C4-2B (cell line): Measurements from ENCODE around the gene TNFAIP8.

Experiments
- ZFX ChIP-seq: fragments of 450-650 bp; IDR thresholded peaks from 2 replicates; pipeline ENCODE4 v1.6.1; 2017
- TF ChIP-seq, protein P1 (sequence below): fragments of 450-650 bp; conservative IDR thresholded peaks from 2 replicates; pipeline ENCODE4 v1.5.1; 2017; ENCODE audit warnings: mild to moderate bottlenecking

DNA sequence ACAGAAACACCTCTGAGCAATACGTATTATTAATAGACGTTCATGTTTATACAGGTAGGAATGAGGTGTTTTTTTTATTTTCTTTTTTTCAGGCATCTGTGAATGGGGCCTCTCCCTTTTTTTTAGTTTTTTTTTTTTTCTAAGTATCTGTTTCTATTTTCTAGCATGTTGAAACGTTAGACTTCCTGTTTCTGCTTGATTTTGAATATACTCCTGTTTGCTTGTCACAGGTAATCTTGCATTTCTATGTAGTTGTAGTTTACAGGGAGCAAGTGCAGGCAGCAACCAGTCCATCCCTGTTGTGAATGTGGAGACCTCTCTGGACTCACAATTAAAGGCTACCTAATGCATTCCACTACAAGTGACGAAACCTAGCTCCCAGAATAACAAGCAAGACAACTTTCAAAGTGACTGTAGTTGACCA is 22.8 kb upstream of the TNFAIP8 start:
- TF ChIP-seq, protein P1, sequence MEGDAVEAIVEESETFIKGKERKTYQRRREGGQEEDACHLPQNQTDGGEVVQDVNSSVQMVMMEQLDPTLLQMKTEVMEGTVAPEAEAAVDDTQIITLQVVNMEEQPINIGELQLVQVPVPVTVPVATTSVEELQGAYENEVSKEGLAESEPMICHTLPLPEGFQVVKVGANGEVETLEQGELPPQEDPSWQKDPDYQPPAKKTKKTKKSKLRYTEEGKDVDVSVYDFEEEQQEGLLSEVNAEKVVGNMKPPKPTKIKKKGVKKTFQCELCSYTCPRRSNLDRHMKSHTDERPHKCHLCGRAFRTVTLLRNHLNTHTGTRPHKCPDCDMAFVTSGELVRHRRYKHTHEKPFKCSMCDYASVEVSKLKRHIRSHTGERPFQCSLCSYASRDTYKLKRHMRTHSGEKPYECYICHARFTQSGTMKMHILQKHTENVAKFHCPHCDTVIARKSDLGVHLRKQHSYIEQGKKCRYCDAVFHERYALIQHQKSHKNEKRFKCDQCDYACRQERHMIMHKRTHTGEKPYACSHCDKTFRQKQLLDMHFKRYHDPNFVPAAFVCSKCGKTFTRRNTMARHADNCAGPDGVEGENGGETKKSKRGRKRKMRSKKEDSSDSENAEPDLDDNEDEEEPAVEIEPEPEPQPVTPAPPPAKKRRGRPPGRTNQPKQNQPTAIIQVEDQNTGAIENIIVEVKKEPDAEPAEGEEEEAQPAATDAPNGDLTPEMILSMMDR, result no peak
- no peak for TF ChIP-seq ZFX
